BE2C (cell line): ENCODE measurements around the gene LAMA1.

Experiments
- DNase-seq: peaks from one replicate; pipeline ENCODE4 v3.0.0-alpha.2; 2020
- H3K27me3 ChIP-seq: fragments of 250-450 bp; sonication (Bioruptor Pico); 2 replicates; pipeline ENCODE4 v1.5.1; 2020; ENCODE audit warnings: mild to moderate bottlenecking
- H3K36me3 ChIP-seq: fragments of 250-450 bp; sonication (Bioruptor Pico); 2 replicates; pipeline ENCODE4 v1.5.1; 2020; ENCODE audit warnings: mild to moderate bottlenecking
- H3K4me1 ChIP-seq: fragments of 250-450 bp; sonication (Bioruptor Pico); 2 replicates; pipeline ENCODE4 v1.5.1; 2020
- H3K4me3 ChIP-seq: 2 replicates; pipeline ENCODE4 v1.5.1; 2011; ENCODE audit warnings: low read depth, low read length
- H3K9me3 ChIP-seq: fragments of 250-450 bp; sonication (Bioruptor Pico); 2 replicates; pipeline ENCODE4 v1.5.1; 2020
- CTCF ChIP-seq: IDR thresholded peaks from 2 replicates; pipeline ENCODE4 v1.5.1; 2012; ENCODE audit warnings: mild to moderate bottlenecking, low read depth, low read length

Gene LAMA1

DNA sequence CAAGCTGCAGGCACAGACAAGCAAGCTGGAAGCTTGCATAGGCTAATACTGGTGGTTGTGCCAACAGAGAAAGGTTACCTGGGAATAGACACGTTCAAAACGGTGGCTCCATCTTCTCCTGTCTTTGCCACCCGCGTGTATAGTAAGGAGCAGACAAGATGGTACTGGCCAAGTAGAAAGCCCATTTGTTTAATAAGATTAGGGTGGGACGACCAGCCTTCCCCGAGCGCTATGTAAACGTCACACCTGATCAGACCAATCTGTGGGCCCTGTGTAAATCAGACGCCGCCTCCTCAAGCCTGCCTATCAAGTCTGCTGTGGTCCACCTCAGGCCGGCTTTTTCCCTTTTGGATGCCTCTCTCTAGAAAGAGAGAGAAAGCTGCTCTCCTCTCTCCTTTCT lies 189.2 kb downstream of the LAMA1 start:
- DNase-seq: no peak
- TF ChIP-seq CTCF: no peak

DNA sequence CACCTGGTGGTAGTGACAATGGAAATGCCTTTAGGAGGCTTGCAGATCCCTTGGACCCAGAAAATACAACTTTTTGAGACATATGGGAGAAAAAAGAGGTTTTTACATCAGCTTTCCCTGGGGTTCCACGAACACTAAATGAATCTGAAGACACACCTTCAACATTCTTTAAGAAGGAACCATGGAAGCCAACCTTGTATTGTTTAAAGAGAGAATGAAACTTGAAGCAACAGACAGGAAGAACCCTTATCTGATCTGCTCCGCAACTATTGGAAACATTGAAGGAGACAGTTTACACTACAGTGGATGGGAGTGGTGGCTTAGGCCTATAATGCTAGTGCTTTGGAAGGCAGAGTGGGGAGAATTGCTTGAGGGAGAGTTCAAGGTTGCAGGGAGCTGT lies 190.4 kb downstream of the LAMA1 start:
- Histone ChIP-seq H3K4me1 (no peaks in the 10 kb centered on the region), H3K36me3 (no peaks in the 10 kb centered on the region), H3K4me3 (no peak overlapping the region), H3K9me3 (no peaks in the 10 kb centered on the region), H3K27me3 (no peaks in the 10 kb centered on the region)
- no peak for DNase-seq
- no peak for TF ChIP-seq CTCF

More for the DNA sequence above, 189.2 kb downstream of the LAMA1 start:
- Histone ChIP-seq H3K4me3 (no peak overlapping the region), H3K9me3 (no peaks in the 10 kb centered on the region), H3K27me3 (no peaks in the 10 kb centered on the region), H3K4me1 (no peaks in the 10 kb centered on the region), H3K36me3 (no peaks in the 10 kb centered on the region)

DNA sequence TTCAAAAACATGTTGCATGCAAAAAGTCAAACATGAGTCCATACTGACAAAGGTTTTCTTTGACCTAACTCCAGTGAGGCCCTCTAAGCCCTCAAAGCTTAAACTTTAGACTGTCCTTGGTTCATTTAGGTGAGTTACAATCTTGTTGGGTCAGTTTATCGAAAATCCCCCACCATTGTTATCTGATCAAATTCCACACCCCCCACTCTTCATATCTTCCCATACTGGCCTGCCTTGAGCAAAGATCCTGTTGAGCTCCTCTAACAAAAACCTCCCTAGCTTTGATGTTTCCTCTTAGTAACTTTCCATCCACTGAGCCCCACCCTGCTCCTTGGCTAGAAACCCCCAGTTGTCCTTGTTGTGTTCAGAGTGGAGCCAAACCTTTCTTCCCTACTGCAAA lies 194.4 kb downstream of the LAMA1 start:
- no peaks in the 10 kb centered on the region for H3K9me3 ChIP-seq
- no peak overlapping the region for H3K4me3 ChIP-seq
- DNase-seq: no peak
- H3K4me1 ChIP-seq: no peaks in the 10 kb centered on the region
- no peak for TF ChIP-seq CTCF
- H3K27me3 ChIP-seq: no peaks in the 10 kb centered on the region
- no peaks in the 10 kb centered on the region for H3K36me3 ChIP-seq

DNA sequence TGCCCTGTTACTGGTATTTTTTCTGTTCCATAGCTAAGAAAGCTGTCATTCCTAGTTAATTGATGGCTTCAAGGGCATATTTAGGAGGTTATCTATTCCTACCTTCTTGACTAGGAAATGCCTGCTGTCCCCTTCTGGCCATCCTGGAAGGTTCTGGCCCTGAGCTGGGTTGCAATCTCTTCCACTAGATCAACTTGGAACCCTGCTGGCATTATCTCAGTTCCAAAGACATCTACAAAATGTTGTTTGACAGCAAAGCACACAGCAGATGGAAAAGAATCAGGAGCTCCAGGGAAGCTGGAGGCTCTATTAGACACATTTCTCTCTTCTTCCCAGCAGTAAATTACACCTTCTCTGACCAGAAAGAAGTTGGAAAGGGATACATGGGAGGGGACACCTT lies 196.0 kb downstream of the LAMA1 start:
- DNase-seq: no peak
- TF ChIP-seq CTCF: no peak

DNA sequence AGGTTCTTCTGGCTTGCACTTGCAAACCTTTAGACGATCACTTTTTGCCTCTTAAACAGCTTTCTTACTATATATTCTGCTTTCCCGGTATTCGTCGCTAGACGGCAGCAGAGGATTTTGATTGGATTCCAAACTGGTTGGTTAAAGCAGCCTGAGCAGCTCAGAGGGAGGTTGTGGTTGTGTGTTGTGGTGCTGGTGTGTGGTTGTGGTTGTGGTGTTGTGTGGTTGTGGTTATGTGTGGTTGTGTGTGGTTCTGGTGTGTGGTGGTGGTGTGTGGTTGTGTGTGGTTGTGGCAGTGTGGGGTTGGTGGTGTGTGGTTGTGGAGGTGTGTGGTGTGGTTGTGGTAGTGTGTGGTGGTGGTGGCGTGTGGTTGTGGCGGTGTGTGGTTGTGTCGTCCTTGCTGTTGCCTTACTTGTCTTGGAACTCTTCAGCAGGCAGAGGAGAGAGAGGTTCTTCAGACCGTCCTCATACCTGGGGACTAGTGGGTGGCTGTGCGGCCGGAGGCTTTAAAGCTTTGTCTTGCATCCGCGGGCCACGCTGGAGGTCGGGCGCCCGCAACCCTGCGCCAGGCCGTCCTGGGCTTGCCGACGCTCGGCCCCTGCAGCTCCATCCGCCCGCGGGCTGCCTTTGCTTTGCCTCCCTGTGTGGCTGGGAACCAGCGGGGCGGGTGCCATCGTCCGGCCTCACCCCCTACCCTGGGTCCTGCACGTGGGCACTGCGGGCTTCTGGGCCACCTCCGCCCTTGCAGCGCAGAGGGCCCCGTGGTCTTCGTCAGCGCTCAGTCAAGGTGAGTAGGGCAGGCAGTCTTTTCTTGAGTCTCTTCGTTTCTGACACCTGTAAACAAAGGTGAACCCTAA lies 197.3 kb downstream of the LAMA1 start:
- Histone ChIP-seq H3K4me3 (no peak overlapping the region), H3K9me3 (no peaks in the 10 kb centered on the region), H3K27me3 (no peaks in the 10 kb centered on the region), H3K4me1 (no peaks in the 10 kb centered on the region), H3K36me3 (no peaks in the 10 kb centered on the region)
- TF ChIP-seq CTCF: peak; percentile 76
- DNase-seq: peak; percentile 29

More for the DNA sequence above, 196.0 kb downstream of the LAMA1 start:
- Histone ChIP-seq H3K9me3 (no peaks in the 10 kb centered on the region), H3K4me3 (no peak overlapping the region), H3K27me3 (no peaks in the 10 kb centered on the region), H3K36me3 (no peaks in the 10 kb centered on the region), H3K4me1 (no peaks in the 10 kb centered on the region)

- no peak for DNase-seq
- Histone ChIP-seq H3K4me3 (no peak overlapping the region), H3K27me3 (no peaks in the 10 kb centered on the region), H3K36me3 (no peaks in the 10 kb centered on the region), H3K4me1 (no peaks in the 10 kb centered on the region), H3K9me3 (no peaks in the 10 kb centered on the region)
- no peak for TF ChIP-seq CTCF
Measured at GRCh38 chr18:6917072-6917471, 200.5 kb downstream of the LAMA1 start.
